RWPE2 (cell line): ENCODE results near the gene SLC22A31.

ENCODE experiments used
- ATAC-seq: fragments of 200-7000 bp; cut with Tn5 transposase; 3 replicates; pipeline ENCODE4 v1.9.1; 2021; ENCODE audit warnings: low read depth
- DNase-seq: peaks from one replicate; pipeline ENCODE4 v3.0.0-alpha.2; 2020; ENCODE audit warnings: low spot score
- H3K27ac ChIP-seq: fragments of 450-650 bp; 2 replicates; pipeline ENCODE4 v1.5.1; 2017; ENCODE audit warnings: mild to moderate bottlenecking; ENCODE audit not compliant: poor library complexity, severe bottlenecking
- H3K27me3 ChIP-seq: fragments of 250-450 bp; sonication (Bioruptor Pico); 2 replicates; pipeline ENCODE4 v1.5.1; 2021; ENCODE audit warnings: mild to moderate bottlenecking, moderate library complexity; ENCODE audit not compliant: insufficient read depth, poor library complexity, severe bottlenecking
- H3K36me3 ChIP-seq: fragments of 250-450 bp; sonication (Bioruptor Pico); 2 replicates; pipeline ENCODE4 v1.5.1; 2020; ENCODE audit warnings: low read depth, mild to moderate bottlenecking, moderate library complexity
- H3K4me1 ChIP-seq: fragments of 250-450 bp; sonication (Bioruptor Pico); 2 replicates; pipeline ENCODE4 v1.5.1; 2021; ENCODE audit warnings: mild to moderate bottlenecking, moderate library complexity; ENCODE audit not compliant: insufficient read depth, poor library complexity, severe bottlenecking
- H3K4me3 ChIP-seq: fragments of 250-450 bp; sonication (Bioruptor Pico); 2 replicates; pipeline ENCODE4 v1.5.1; 2021; ENCODE audit warnings: mild to moderate bottlenecking, moderate library complexity; ENCODE audit not compliant: severe bottlenecking
- H3K9me3 ChIP-seq: fragments of 250-450 bp; sonication (Bioruptor Pico); 2 replicates; pipeline ENCODE4 v1.5.1; 2021; ENCODE audit warnings: mild to moderate bottlenecking, moderate library complexity; ENCODE audit not compliant: severe bottlenecking
- TF ChIP-seq, protein P1 (sequence below): fragments of 450-650 bp; IDR thresholded peaks from one replicate; pipeline ENCODE4 v1.5.1; 2017; ENCODE audit warnings: mild to moderate bottlenecking, moderate library complexity; ENCODE audit not compliant: poor library complexity, severe bottlenecking

SLC22A31 gene

DNA sequence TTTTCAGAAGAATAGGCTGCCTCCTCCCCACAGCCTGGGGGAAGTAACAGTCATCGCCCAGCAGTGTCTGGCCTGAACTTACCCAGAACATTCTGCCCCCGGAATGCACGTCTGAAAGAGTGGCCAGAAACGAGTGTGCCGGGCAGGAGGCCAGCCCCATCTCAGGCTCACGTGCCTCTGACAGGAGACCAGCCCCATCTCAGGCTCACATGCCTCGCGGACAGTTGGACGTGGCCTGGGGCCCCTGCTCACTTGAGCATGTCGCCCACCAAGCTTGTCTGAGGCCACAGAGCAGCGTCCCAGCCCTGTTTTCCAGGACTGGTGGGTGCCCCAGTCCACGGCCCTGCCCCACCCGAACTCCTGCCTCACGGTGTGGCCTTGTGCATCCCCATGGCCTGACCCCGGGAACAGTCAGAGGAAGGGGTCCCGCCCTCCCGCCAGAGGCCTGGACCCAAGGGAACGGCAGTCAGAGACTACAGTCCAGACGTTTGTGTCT lies 45.1 kb downstream of the SLC22A31 start:
- TF ChIP-seq, protein P1, sequence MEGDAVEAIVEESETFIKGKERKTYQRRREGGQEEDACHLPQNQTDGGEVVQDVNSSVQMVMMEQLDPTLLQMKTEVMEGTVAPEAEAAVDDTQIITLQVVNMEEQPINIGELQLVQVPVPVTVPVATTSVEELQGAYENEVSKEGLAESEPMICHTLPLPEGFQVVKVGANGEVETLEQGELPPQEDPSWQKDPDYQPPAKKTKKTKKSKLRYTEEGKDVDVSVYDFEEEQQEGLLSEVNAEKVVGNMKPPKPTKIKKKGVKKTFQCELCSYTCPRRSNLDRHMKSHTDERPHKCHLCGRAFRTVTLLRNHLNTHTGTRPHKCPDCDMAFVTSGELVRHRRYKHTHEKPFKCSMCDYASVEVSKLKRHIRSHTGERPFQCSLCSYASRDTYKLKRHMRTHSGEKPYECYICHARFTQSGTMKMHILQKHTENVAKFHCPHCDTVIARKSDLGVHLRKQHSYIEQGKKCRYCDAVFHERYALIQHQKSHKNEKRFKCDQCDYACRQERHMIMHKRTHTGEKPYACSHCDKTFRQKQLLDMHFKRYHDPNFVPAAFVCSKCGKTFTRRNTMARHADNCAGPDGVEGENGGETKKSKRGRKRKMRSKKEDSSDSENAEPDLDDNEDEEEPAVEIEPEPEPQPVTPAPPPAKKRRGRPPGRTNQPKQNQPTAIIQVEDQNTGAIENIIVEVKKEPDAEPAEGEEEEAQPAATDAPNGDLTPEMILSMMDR: no peak
- Histone ChIP-seq H3K9me3 (no peaks in the 10 kb centered on the region), H3K36me3 (no peaks in the 10 kb centered on the region), H3K4me3 (no peak overlapping the region), H3K4me1 (no peaks in the 10 kb centered on the region), H3K27ac (no peak overlapping the region), H3K27me3 (no peaks in the 10 kb centered on the region)
- DNase-seq (no peak), ATAC-seq (peak; percentile 30; the same call in 2 of the 3 replicates)

DNA sequence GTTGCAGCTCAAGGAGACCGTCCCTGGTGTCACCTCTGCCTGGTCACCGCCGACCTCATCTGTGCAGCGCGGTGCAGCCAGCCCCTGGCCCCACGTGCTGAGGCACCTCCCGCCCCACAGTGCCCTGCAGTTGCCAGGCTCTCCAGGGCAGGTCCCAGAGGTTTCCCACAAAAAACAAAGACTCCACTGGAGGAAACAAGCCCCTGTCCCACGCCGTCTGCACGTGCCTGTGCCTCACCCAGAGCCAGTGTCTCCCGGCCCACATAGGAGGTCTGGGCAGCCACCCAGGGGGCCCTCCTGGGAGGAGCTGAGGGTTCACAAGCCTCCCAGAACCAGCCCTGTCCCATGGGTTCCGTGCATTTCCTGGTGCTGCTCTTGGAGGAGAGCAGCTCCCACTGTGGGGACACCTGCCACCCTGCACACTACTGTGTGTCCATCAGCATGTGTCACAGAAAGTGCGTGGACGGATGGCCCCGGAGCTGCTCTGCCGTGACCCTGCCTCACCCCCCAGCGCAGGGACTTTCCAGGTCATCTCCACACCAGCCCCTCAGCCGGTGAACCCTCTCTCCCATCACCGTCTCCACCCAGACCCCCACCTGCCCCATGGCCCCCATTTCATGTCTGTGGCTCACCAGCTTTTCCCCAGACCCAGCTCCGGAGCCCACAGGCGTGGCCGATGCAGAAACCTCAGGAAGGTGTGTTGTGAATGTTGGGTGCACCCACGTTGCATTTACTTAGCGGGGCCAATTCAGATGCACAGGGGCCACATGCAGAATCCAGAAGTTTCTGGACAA lies 45.8 kb downstream of the SLC22A31 start:
- Histone ChIP-seq H3K9me3 (no peaks in the 10 kb centered on the region), H3K27me3 (no peaks in the 10 kb centered on the region), H3K36me3 (peaks cover 5% of the 10 kb centered on the region; the same call in 1 of the 2 replicates), H3K4me3 (no peak overlapping the region), H3K27ac (no peak overlapping the region), H3K4me1 (peaks cover 4% of the 10 kb centered on the region)
- no peak for DNase-seq
- ATAC-seq: no peak
- TF ChIP-seq, protein P1: no peak

DNA sequence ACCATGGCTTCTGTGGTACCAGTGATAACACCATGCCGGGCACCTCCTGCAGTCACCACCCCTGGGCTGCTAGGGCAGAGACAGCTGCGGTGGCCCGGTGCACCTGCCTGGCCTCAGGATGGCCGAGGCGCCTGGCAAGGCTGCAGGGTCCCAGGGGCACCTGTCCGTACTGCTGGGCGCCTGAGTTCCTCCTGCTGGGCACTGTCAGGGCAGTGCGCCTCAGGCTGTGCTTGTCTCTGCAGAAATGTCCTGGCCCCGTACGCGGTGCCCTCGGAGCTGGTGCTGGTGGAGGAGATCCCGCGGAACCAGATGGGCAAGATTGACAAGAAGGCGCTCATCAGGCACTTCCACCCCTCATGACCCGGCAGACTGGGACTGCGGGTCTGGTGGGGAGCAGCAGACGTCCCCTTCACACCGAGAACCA lies 46.5 kb downstream of the SLC22A31 start:
- TF ChIP-seq, protein P1: no peak
- peak; percentile 30 for ATAC-seq
- no peaks in the 10 kb centered on the region for H3K27me3 ChIP-seq
- H3K4me3 ChIP-seq: no peak overlapping the region
- no peaks in the 10 kb centered on the region for H3K9me3 ChIP-seq
- DNase-seq: no peak
- peaks cover 4% of the 10 kb centered on the region for H3K4me1 ChIP-seq
- no peak overlapping the region for H3K27ac ChIP-seq
- peaks cover 11% of the 10 kb centered on the region; the same call in 1 of the 2 replicates for H3K36me3 ChIP-seq

DNA sequence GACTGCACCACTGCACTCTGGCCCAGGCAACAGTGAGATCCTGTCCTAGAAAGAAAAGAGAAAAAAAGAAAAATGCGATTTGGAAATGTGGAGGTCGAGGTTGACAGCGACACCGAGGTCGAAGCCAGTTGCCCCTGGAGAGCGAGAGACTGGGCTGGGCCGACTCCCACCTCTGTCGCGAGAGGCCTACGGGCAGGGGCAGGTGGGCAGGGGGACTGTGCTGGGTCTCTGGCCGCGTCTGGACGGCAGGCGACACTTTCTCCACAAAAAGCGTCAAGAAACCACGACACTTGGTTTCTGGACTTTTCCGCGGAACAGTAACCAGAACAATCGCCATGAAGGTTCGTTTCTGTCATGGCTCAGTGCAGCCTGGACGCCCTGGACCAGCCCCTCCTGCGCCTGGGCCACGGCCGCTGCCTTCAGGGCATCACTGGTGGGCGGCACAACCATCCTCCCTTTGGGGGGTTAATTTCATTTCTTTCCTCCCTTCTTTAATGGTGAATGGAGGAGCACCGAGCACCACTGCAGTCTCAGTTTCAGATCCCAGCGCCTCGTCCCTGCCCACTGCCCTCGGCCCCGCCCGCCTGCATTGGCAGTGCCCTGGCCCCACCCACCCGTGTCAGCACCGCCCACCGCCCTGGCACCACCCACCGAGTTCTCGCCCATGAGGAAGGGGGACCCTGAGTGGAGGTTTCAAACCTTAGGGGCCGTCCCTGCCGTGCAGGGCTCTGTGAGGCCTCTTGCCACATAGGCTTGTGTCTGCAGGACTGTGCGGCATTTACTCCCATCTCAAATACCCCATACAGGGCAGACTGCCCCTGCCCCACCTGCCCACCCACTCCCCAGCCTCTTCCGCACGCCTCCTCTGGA lies 47.3 kb downstream of the SLC22A31 start:
- Histone ChIP-seq H3K27ac (no peak overlapping the region), H3K36me3 (peaks cover 11% of the 10 kb centered on the region; the same call in 1 of the 2 replicates), H3K4me3 (no peak overlapping the region), H3K27me3 (no peaks in the 10 kb centered on the region), H3K9me3 (no peaks in the 10 kb centered on the region), H3K4me1 (peaks cover 4% of the 10 kb centered on the region)
- TF ChIP-seq, protein P1: no peak
- no peak for DNase-seq
- ATAC-seq: peak; percentile 4; the same call in 2 of the 3 replicates
